Panc1 (cell line): ENCODE data around the gene SP110.

Source experiments
- POLR2AphosphoS5 ChIP-seq: IDR thresholded peaks from 2 replicates; pipeline ENCODE4 v1.6.1; 2012; ENCODE audit warnings: mild to moderate bottlenecking, low read depth, low read length, moderate library complexity
- SIN3A ChIP-seq: IDR thresholded peaks from 2 replicates; pipeline ENCODE4 v1.6.1; 2012; ENCODE audit warnings: low read depth, mild to moderate bottlenecking, low read length, moderate library complexity, borderline replicate concordance; ENCODE audit not compliant: insufficient read depth
- TCF7L2 ChIP-seq: IDR thresholded peaks from 2 replicates; pipeline ENCODE4 v1.6.1; 2011; ENCODE audit warnings: mild to moderate bottlenecking, low read depth, low read length, inconsistent platforms
- TF ChIP-seq, protein P1 (sequence below): fragments of 450-650 bp; IDR thresholded peaks from 2 replicates; pipeline ENCODE4 v1.5.1; 2017; ENCODE audit warnings: mild to moderate bottlenecking
- TF ChIP-seq, protein P2 (sequence below), 2 experiments: IDR thresholded peaks; 2 replicates each; pipeline ENCODE4 v1.6.1; 2011 to 2012; ENCODE audit warnings: low read depth in 2 of 2, control low read depth in 1 of 2, low read length in 1 of 2, mild to moderate bottlenecking in 1 of 2, moderate library complexity in 1 of 2; ENCODE audit not compliant: insufficient read depth in 1 of 2

DNA sequence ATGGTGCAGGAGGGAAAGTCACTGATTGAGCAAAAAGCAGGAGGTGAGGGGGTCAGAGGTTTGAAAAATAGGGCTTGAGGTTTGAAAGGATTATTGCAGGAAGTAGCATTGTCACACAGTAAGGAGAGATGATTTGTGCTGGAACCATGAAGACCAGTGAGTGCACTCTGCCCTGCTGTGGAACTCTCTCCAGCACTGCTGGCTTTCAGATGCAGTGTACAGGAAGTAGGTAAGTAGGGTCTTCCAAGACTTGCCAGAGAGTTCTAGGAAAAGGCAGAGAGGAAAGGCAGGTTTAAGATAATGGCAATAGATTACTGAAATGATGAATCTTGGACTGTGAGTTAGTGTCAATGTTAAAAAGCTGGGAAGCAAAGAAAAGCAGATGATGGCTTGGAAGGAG is 11.2 kb downstream of the SP110 start:
- no peak for TF ChIP-seq SIN3A
- TF ChIP-seq, protein P1, sequence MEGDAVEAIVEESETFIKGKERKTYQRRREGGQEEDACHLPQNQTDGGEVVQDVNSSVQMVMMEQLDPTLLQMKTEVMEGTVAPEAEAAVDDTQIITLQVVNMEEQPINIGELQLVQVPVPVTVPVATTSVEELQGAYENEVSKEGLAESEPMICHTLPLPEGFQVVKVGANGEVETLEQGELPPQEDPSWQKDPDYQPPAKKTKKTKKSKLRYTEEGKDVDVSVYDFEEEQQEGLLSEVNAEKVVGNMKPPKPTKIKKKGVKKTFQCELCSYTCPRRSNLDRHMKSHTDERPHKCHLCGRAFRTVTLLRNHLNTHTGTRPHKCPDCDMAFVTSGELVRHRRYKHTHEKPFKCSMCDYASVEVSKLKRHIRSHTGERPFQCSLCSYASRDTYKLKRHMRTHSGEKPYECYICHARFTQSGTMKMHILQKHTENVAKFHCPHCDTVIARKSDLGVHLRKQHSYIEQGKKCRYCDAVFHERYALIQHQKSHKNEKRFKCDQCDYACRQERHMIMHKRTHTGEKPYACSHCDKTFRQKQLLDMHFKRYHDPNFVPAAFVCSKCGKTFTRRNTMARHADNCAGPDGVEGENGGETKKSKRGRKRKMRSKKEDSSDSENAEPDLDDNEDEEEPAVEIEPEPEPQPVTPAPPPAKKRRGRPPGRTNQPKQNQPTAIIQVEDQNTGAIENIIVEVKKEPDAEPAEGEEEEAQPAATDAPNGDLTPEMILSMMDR: no peak
- no peak for TF ChIP-seq TCF7L2
- TF ChIP-seq POLR2AphosphoS5: no peak
- TF ChIP-seq, protein P2, sequence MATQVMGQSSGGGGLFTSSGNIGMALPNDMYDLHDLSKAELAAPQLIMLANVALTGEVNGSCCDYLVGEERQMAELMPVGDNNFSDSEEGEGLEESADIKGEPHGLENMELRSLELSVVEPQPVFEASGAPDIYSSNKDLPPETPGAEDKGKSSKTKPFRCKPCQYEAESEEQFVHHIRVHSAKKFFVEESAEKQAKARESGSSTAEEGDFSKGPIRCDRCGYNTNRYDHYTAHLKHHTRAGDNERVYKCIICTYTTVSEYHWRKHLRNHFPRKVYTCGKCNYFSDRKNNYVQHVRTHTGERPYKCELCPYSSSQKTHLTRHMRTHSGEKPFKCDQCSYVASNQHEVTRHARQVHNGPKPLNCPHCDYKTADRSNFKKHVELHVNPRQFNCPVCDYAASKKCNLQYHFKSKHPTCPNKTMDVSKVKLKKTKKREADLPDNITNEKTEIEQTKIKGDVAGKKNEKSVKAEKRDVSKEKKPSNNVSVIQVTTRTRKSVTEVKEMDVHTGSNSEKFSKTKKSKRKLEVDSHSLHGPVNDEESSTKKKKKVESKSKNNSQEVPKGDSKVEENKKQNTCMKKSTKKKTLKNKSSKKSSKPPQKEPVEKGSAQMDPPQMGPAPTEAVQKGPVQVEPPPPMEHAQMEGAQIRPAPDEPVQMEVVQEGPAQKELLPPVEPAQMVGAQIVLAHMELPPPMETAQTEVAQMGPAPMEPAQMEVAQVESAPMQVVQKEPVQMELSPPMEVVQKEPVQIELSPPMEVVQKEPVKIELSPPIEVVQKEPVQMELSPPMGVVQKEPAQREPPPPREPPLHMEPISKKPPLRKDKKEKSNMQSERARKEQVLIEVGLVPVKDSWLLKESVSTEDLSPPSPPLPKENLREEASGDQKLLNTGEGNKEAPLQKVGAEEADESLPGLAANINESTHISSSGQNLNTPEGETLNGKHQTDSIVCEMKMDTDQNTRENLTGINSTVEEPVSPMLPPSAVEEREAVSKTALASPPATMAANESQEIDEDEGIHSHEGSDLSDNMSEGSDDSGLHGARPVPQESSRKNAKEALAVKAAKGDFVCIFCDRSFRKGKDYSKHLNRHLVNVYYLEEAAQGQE (IDR thresholded peaks at IDR 0.05; ENCODE audit: insufficient read depth in 1 of 2, low read depth in 2 of 2, low read length in 1 of 2): no peak
